Panc1 (cell line): ENCODE data around the gene TRIM31. TPM values are rescaled to one million over a fixed set of nuclear protein-coding genes. Genes with fewer than 3 reads are reported as not detected.
"Not testable (repeated sequence)": the region's sequence is repeated elsewhere in the genome, so short reads cannot be mapped to it uniquely, and the experiment has no call there.

Experiments
- ATAC-seq: fragments of 200-7000 bp; cut with Tn5 transposase; 2 replicates; pipeline ENCODE4 v1.9.1; 2020; ENCODE audit warnings: mild to moderate bottlenecking, moderate library complexity
- BruUV-seq: library from RNA; stranded (reverse); fragments of 400-500 nt; replicated peaks from 2 replicates; lab custom pipeline; 2021; lab: Mats Ljungman, UMichigan
- CTCF ChIA-PET: fragments of 300-600 bp; sonication (Branson Sonifier 250); formaldehyde crosslinking; loops from one replicate; lab custom pipeline; 2022; ENCODE audit warnings: antibody characterized with exemption; lab: Charles Lee
- POLR2A ChIA-PET: fragments of 300-600 bp; sonication (Branson Sonifier 250); formaldehyde crosslinking; loops from one replicate; lab custom pipeline; 2022; ENCODE audit warnings: antibody characterized with exemption; lab: Charles Lee
- DNase-seq: peaks from one replicate; pipeline ENCODE4 v3.0.0-alpha.2; 2010; ENCODE audit warnings: low read depth, low spot score
- H3K27ac ChIP-seq: 2 replicates; pipeline ENCODE4 v1.5.1; 2011; ENCODE audit warnings: mild to moderate bottlenecking, low read length, inconsistent platforms
- H3K27me3 ChIP-seq: fragments of 200-500 bp; sonication (Bioruptor generic); 2 replicates; pipeline ENCODE4 v1.6.0; 2014; ENCODE audit warnings: low read length, inconsistent platforms; ENCODE audit not compliant: control insufficient read depth, insufficient read depth
- H3K36me3 ChIP-seq: fragments of 200-500 bp; sonication (Bioruptor generic); 2 replicates; pipeline ENCODE4 v1.5.1; 2014; ENCODE audit warnings: inconsistent platforms, mild to moderate bottlenecking, low read length, moderate library complexity; ENCODE audit not compliant: control insufficient read depth, insufficient read depth
- H3K4me1 ChIP-seq: 2 replicates; pipeline ENCODE4 v1.5.1; 2011; ENCODE audit warnings: inconsistent platforms, mild to moderate bottlenecking, low read length, moderate library complexity; ENCODE audit not compliant: control insufficient read depth, insufficient read depth
- H3K4me3 ChIP-seq, 2 experiments: 2 replicates each; pipeline ENCODE4 v1.5.1; 2011 to 2012; ENCODE audit warnings: low read depth in 2 of 2, low read length in 2 of 2, mild to moderate bottlenecking in 2 of 2, inconsistent platforms in 1 of 2, moderate library complexity in 1 of 2
- H3K9me3 ChIP-seq: fragments of 200-500 bp; sonication (Bioruptor generic); 2 replicates; pipeline ENCODE4 v1.5.1; 2014; ENCODE audit warnings: low read depth, mild to moderate bottlenecking, inconsistent platforms, low read length, moderate library complexity; ENCODE audit not compliant: control insufficient read depth, insufficient read depth
- CTCF ChIP-seq: fragments of 450-650 bp; IDR thresholded peaks from 2 replicates; pipeline ENCODE4 v1.5.1; 2017; ENCODE audit warnings: mild to moderate bottlenecking
- POLR2AphosphoS5 ChIP-seq: IDR thresholded peaks from 2 replicates; pipeline ENCODE4 v1.6.1; 2012; ENCODE audit warnings: mild to moderate bottlenecking, low read depth, low read length, moderate library complexity
- REST ChIP-seq, 2 experiments: IDR thresholded peaks; 2 replicates each; pipeline ENCODE4 v1.6.1; 2011 to 2012; ENCODE audit warnings: low read depth in 2 of 2, control low read depth in 1 of 2, low read length in 1 of 2, mild to moderate bottlenecking in 1 of 2, moderate library complexity in 1 of 2; ENCODE audit not compliant: insufficient read depth in 1 of 2
- SIN3A ChIP-seq: IDR thresholded peaks from 2 replicates; pipeline ENCODE4 v1.6.1; 2012; ENCODE audit warnings: low read depth, mild to moderate bottlenecking, low read length, moderate library complexity, borderline replicate concordance; ENCODE audit not compliant: insufficient read depth
- TCF7L2 ChIP-seq: IDR thresholded peaks from 2 replicates; pipeline ENCODE4 v1.6.1; 2011; ENCODE audit warnings: mild to moderate bottlenecking, low read depth, low read length, inconsistent platforms
- in situ Hi-C: cut with HindIII; loops from 2 replicates; pipeline ENCODE4 v1.10.0; 2016; ENCODE audit warnings: low sequenced_read_pairs, low pct_unique_long_range_greater_than_20kb
- intact Hi-C: fragments of 100-400 bp; cut with micrococcal nuclease; formaldehyde crosslinking; loops from one replicate; pipeline ENCODE4 v1.10.0; 2022; ENCODE audit not compliant: unreplicated experiment
- total RNA-seq: library from RNA; stranded (reverse); gene quantifications from one replicate; pipeline ENCODE4 v1.2.1, GENCODE V29; 2021; ENCODE audit not compliant: unreplicated experiment

TRIM31 gene
- total RNA-seq, 1 experiment from 2014 or later: not detected

- DNase-seq (no peak), ATAC-seq (no peak)
- ChIA-PET POLR2A (no interaction called here), CTCF (no interaction called here)
- no peak overlapping the region for H3K4me3 ChIP-seq
- no TSS peak for BruUV-seq
- no peaks in the 10 kb centered on the region for H3K36me3 ChIP-seq
- in situ Hi-C loops (no loop called here), intact Hi-C loops (no loop called here)
- H3K27ac ChIP-seq: no peak overlapping the region
- no peaks in the 10 kb centered on the region for H3K4me1 ChIP-seq
- H3K9me3 ChIP-seq: no peaks in the 10 kb centered on the region
- TF ChIP-seq POLR2AphosphoS5: no peak
- TF ChIP-seq REST (IDR thresholded peaks at IDR 0.05; ENCODE audit: insufficient read depth in 1 of 2, low read depth in 2 of 2, low read length in 1 of 2): no peak
- no peak for TF ChIP-seq SIN3A
- TF ChIP-seq TCF7L2: no peak
- no peak for TF ChIP-seq CTCF
- no peaks in the 10 kb centered on the region for H3K27me3 ChIP-seq
Measured at GRCh38 chr6:30121446-30122366, 8.8 kb upstream of the TRIM31 start.

- CTCF ChIA-PET, ATAC-seq, POLR2A ChIA-PET: not testable (repeated sequence)
Measured at GRCh38 chr6:30118691-30119090, 5.8 kb upstream of the TRIM31 start.

GRCh38 chr6:30116724-30117123 is 3.8 kb upstream of the TRIM31 start:
- CTCF ChIA-PET: no interaction called here
- BruUV-seq: no TSS peak
- Histone ChIP-seq H3K36me3 (no peaks in the 10 kb centered on the region), H3K4me3 (no peak overlapping the region), H3K27ac (no peak overlapping the region), H3K27me3 (peaks cover 14% of the 10 kb centered on the region), H3K4me1 (no peaks in the 10 kb centered on the region), H3K9me3 (no peaks in the 10 kb centered on the region)
- ATAC-seq (no peak), DNase-seq (no peak)
- TF ChIP-seq REST (IDR thresholded peaks at IDR 0.05; ENCODE audit: insufficient read depth in 1 of 2, low read depth in 2 of 2, low read length in 1 of 2): no peak
- TF ChIP-seq CTCF: peak; percentile 23; the same call in 1 of the 2 replicates
- intact Hi-C loops (no loop called here), in situ Hi-C loops (no loop called here)
- POLR2A ChIA-PET: no interaction called here

More at GRCh38 chr6:30118691-30119090, 5.8 kb upstream of the TRIM31 start:
- H3K27ac ChIP-seq, in situ Hi-C loops, H3K4me1 ChIP-seq, H3K4me3 ChIP-seq, intact Hi-C loops, H3K27me3 ChIP-seq, H3K36me3 ChIP-seq, BruUV-seq, DNase-seq, H3K9me3 ChIP-seq: not testable (repeated sequence)
